Measurements from ENCODE around the gene ASPHD2. TPM values are rescaled to one million over a fixed set of nuclear protein-coding genes. Genes with fewer than 3 reads are reported as not detected.

Gene ASPHD2
- total and polyA plus RNA-seq, 2 of the 13 experiments (the other 11 are each of a cell fraction or from before 2014, with no cell fraction given), result 0.04 TPM

DNA sequence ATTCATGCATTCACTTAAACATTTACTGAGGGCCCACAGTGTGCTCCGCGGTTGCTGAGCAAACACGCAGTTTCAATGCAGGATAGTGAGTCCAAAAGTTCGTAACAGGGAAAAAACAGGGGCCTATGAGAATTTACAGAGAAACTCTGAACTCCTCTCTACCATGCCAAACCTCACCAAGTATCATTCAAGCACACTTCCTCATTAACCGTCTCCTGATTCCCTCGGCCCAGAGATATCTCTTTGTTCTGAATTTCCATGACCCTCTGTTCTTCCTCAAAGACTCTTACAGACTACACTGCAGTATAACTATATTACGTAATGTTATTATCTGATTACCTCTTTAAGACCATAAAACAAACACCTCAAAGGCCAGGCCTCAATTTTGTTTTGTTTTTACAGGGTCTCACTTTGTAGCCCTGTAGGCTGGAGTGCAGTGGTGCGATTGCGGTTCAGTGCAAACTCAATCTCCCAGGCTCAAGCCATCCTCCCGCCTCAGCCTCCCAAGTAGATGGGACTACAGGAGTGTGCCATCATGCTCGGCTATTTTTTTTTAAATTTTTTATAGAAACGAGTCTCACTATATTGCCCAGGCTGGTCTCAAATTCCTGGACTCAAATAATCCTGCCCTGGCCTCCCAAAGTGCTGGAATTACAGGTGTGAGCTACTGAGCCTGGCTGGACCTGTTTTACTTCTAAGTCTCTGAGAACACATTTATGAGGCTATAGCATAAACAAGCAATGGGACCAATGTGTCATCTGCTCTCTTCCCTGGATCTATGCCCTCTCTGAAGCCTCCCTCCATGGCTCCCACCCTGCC lies 50.9 kb downstream of the ASPHD2 start (continued):
- TF ChIP-seq, protein P1, sequence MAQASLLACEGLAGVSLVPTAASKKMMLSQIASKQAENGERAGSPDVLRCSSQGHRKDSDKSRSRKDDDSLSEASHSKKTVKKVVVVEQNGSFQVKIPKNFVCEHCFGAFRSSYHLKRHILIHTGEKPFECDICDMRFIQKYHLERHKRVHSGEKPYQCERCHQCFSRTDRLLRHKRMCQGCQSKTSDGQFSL (CRISPR knock-in tag; IDR thresholded peaks at IDR 0.05), result no peak
- TF ChIP-seq GABPA (IDR thresholded peaks at IDR 0.05; ENCODE audit: low read depth, low read length) (no peak), GABPA (CRISPR knock-in tag; IDR thresholded peaks at IDR 0.05; ENCODE audit: low read depth) (no peak), HMG20A (CRISPR knock-in tag; IDR thresholded peaks at IDR 0.05; ENCODE audit: borderline replicate concordance) (no peak), CBFB (CRISPR knock-in tag; IDR thresholded peaks at IDR 0.05) (no peak), ZNF232 (CRISPR knock-in tag; IDR thresholded peaks at IDR 0.05; ENCODE audit: borderline replicate concordance) (no peak), HIVEP1 (CRISPR knock-in tag; IDR thresholded peaks at IDR 0.05) (no peak), MXD4 (CRISPR knock-in tag; IDR thresholded peaks at IDR 0.05) (no peak), SOX6 (IDR thresholded peaks at IDR 0.05) (no peak), SOX6 (CRISPR knock-in tag; IDR thresholded peaks at IDR 0.05) (no peak; the same call in 1 of the 2 replicates), DMAP1 (CRISPR knock-in tag; IDR thresholded peaks at IDR 0.05) (no peak; the same call in 1 of the 2 replicates), ZNF260 (CRISPR knock-in tag; IDR thresholded peaks at IDR 0.05; ENCODE audit: borderline replicate concordance, low read depth) (no peak), FOXK1 (CRISPR knock-in tag; IDR thresholded peaks at IDR 0.05; ENCODE audit: borderline replicate concordance, low read depth) (no peak), ZNF44 (CRISPR knock-in tag; IDR thresholded peaks at IDR 0.05) (no peak), SOX5 (CRISPR knock-in tag; IDR thresholded peaks at IDR 0.05; ENCODE audit: borderline replicate concordance) (no peak), ZSCAN30 (CRISPR knock-in tag; IDR thresholded peaks at IDR 0.05) (no peak), CREM (IDR thresholded peaks at IDR 0.05) (peak; percentile 52; the same call in 1 of the 2 replicates), CREM (CRISPR knock-in tag; IDR thresholded peaks at IDR 0.05) (no peak), TGIF2 (CRISPR knock-in tag; IDR thresholded peaks at IDR 0.05) (0 out of 2 replicates have a peak, but pooled peaks have one; percentile 15)
- TF ChIP-seq, protein P2, sequence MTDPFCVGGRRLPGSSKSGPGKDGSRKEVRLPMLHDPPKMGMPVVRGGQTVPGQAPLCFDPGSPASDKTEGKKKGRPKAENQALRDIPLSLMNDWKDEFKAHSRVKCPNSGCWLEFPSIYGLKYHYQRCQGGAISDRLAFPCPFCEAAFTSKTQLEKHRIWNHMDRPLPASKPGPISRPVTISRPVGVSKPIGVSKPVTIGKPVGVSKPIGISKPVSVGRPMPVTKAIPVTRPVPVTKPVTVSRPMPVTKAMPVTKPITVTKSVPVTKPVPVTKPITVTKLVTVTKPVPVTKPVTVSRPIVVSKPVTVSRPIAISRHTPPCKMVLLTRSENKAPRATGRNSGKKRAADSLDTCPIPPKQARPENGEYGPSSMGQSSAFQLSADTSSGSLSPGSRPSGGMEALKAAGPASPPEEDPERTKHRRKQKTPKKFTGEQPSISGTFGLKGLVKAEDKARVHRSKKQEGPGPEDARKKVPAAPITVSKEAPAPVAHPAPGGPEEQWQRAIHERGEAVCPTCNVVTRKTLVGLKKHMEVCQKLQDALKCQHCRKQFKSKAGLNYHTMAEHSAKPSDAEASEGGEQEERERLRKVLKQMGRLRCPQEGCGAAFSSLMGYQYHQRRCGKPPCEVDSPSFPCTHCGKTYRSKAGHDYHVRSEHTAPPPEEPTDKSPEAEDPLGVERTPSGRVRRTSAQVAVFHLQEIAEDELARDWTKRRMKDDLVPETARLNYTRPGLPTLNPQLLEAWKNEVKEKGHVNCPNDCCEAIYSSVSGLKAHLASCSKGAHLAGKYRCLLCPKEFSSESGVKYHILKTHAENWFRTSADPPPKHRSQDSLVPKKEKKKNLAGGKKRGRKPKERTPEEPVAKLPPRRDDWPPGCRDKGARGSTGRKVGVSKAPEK (CRISPR knock-in tag; IDR thresholded peaks at IDR 0.05; ENCODE audit: borderline replicate concordance), result no peak
- TF ChIP-seq, protein P3, sequence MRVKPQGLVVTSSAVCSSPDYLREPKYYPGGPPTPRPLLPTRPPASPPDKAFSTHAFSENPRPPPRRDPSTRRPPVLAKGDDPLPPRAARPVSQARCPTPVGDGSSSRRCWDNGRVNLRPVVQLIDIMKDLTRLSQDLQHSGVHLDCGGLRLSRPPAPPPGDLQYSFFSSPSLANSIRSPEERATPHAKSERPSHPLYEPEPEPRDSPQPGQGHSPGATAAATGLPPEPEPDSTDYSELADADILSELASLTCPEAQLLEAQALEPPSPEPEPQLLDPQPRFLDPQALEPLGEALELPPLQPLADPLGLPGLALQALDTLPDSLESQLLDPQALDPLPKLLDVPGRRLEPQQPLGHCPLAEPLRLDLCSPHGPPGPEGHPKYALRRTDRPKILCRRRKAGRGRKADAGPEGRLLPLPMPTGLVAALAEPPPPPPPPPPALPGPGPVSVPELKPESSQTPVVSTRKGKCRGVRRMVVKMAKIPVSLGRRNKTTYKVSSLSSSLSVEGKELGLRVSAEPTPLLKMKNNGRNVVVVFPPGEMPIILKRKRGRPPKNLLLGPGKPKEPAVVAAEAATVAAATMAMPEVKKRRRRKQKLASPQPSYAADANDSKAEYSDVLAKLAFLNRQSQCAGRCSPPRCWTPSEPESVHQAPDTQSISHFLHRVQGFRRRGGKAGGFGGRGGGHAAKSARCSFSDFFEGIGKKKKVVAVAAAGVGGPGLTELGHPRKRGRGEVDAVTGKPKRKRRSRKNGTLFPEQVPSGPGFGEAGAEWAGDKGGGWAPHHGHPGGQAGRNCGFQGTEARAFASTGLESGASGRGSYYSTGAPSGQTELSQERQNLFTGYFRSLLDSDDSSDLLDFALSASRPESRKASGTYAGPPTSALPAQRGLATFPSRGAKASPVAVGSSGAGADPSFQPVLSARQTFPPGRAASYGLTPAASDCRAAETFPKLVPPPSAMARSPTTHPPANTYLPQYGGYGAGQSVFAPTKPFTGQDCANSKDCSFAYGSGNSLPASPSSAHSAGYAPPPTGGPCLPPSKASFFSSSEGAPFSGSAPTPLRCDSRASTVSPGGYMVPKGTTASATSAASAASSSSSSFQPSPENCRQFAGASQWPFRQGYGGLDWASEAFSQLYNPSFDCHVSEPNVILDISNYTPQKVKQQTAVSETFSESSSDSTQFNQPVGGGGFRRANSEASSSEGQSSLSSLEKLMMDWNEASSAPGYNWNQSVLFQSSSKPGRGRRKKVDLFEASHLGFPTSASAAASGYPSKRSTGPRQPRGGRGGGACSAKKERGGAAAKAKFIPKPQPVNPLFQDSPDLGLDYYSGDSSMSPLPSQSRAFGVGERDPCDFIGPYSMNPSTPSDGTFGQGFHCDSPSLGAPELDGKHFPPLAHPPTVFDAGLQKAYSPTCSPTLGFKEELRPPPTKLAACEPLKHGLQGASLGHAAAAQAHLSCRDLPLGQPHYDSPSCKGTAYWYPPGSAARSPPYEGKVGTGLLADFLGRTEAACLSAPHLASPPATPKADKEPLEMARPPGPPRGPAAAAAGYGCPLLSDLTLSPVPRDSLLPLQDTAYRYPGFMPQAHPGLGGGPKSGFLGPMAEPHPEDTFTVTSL (CRISPR knock-in tag; IDR thresholded peaks at IDR 0.05; ENCODE audit: borderline replicate concordance), result 0 out of 2 replicates have a peak, but pooled peaks have one; percentile 28
- TF ChIP-seq, protein P4, sequence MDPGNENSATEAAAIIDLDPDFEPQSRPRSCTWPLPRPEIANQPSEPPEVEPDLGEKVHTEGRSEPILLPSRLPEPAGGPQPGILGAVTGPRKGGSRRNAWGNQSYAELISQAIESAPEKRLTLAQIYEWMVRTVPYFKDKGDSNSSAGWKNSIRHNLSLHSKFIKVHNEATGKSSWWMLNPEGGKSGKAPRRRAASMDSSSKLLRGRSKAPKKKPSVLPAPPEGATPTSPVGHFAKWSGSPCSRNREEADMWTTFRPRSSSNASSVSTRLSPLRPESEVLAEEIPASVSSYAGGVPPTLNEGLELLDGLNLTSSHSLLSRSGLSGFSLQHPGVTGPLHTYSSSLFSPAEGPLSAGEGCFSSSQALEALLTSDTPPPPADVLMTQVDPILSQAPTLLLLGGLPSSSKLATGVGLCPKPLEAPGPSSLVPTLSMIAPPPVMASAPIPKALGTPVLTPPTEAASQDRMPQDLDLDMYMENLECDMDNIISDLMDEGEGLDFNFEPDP (CRISPR knock-in tag; conservative IDR thresholded peaks at IDR 0.05), result no peak

All from HepG2 (cell line).